H9 (cell line): ENCODE results near the gene LRP1. TPM values are rescaled to one million over a fixed set of nuclear protein-coding genes. Genes with fewer than 3 reads are reported as not detected.

Experiments used
- DNase-seq: peaks from one replicate; pipeline ENCODE4 v3.0.0-alpha.2; 2017
- H2AFZ ChIP-seq: one replicate; pipeline ENCODE4 v1.6.1; 2013; ENCODE audit warnings: mild to moderate bottlenecking, low read length, control low read depth, moderate library complexity
- H2AK5ac ChIP-seq: 2 replicates; pipeline ENCODE4 v1.6.1; 2013; ENCODE audit warnings: low read length, control low read depth, mixed read lengths; ENCODE audit not compliant: insufficient read length
- H2BK120ac ChIP-seq: one replicate; pipeline ENCODE4 v1.6.1; 2013; ENCODE audit warnings: low read depth, mild to moderate bottlenecking, low read length, control low read depth, inconsistent platforms; ENCODE audit not compliant: poor library complexity, severe bottlenecking
- H2BK12ac ChIP-seq: 2 replicates; pipeline ENCODE4 v1.6.1; 2013; ENCODE audit warnings: low read length, control low read depth, mixed read lengths, low read depth; ENCODE audit not compliant: insufficient read length
- H2BK15ac ChIP-seq: 2 replicates; pipeline ENCODE4 v1.6.1; 2013; ENCODE audit warnings: low read depth, low read length, control low read depth
- H2BK20ac ChIP-seq: one replicate; pipeline ENCODE4 v1.6.1; 2013; ENCODE audit warnings: low read depth, mild to moderate bottlenecking, low read length, control low read depth, inconsistent platforms; ENCODE audit not compliant: poor library complexity, severe bottlenecking
- H2BK5ac ChIP-seq: 2 replicates; pipeline ENCODE4 v1.6.1; 2013; ENCODE audit warnings: low read length, control low read depth, mixed read lengths; ENCODE audit not compliant: insufficient read length
- H3K14ac ChIP-seq: 2 replicates; pipeline ENCODE4 v1.6.1; 2013; ENCODE audit warnings: low read length, control low read depth; ENCODE audit not compliant: insufficient read depth
- H3K18ac ChIP-seq: 2 replicates; pipeline ENCODE4 v1.6.1; 2013; ENCODE audit warnings: low read depth, mild to moderate bottlenecking, mixed read lengths, low read length, control low read depth; ENCODE audit not compliant: insufficient read length
- H3K23ac ChIP-seq: 2 replicates; pipeline ENCODE4 v1.6.1; 2013; ENCODE audit warnings: low read length, control low read depth, mixed read lengths, low read depth; ENCODE audit not compliant: insufficient read length
- H3K23me2 ChIP-seq: 2 replicates; pipeline ENCODE4 v1.6.1; 2013; ENCODE audit warnings: low read depth, mild to moderate bottlenecking, mixed read lengths, low read length, control low read depth; ENCODE audit not compliant: insufficient read length, poor library complexity, severe bottlenecking
- H3K27ac ChIP-seq: 2 replicates; pipeline ENCODE4 v1.5.1; 2013; ENCODE audit warnings: low read length, control low read depth, mixed read lengths, low read depth; ENCODE audit not compliant: insufficient read length
- H3K27me3 ChIP-seq: 2 replicates; pipeline ENCODE4 v1.6.1; 2013; ENCODE audit warnings: low read length, control low read depth, inconsistent platforms; ENCODE audit not compliant: insufficient read depth
- H3K4ac ChIP-seq: 2 replicates; pipeline ENCODE4 v1.6.1; 2013; ENCODE audit warnings: low read depth, mild to moderate bottlenecking, control low read depth, inconsistent platforms, low read length, moderate library complexity
- H3K4me1 ChIP-seq: 2 replicates; pipeline ENCODE4 v1.6.1; 2013; ENCODE audit warnings: low read length, control low read depth, inconsistent platforms; ENCODE audit not compliant: insufficient read depth
- H3K4me2 ChIP-seq: 2 replicates; pipeline ENCODE4 v1.6.1; 2013; ENCODE audit warnings: low read length, control low read depth, mixed read lengths; ENCODE audit not compliant: insufficient read length, insufficient read depth
- H3K56ac ChIP-seq: 2 replicates; pipeline ENCODE4 v1.6.1; 2013; ENCODE audit warnings: low read depth, mild to moderate bottlenecking, mixed read lengths, low read length, control low read depth; ENCODE audit not compliant: insufficient read length
- H3K79me1 ChIP-seq: 2 replicates; pipeline ENCODE4 v1.6.1; 2013; ENCODE audit warnings: low read depth, mild to moderate bottlenecking, moderate library complexity, low read length, control low read depth, inconsistent platforms; ENCODE audit not compliant: insufficient read depth, poor library complexity, severe bottlenecking
- H3K79me2 ChIP-seq: 2 replicates; pipeline ENCODE4 v1.6.1; 2013; ENCODE audit warnings: low read length, control low read depth, inconsistent platforms; ENCODE audit not compliant: insufficient read depth
- H3K9ac ChIP-seq: 2 replicates; pipeline ENCODE4 v1.6.1; 2013; ENCODE audit warnings: low read length, control low read depth, mixed read lengths; ENCODE audit not compliant: insufficient read length; ENCODE audit errors: extremely low read depth
- H3K9me3 ChIP-seq: one replicate; pipeline ENCODE4 v1.6.1; 2013; ENCODE audit warnings: low read depth, low read length, inconsistent platforms; ENCODE audit not compliant: control insufficient read depth
- H3T11ph ChIP-seq: one replicate; pipeline ENCODE4 v1.6.1; 2013; ENCODE audit warnings: mild to moderate bottlenecking, low read length, control low read depth, inconsistent platforms
- H4K20me1 ChIP-seq: one replicate; pipeline ENCODE4 v1.6.1; 2013; ENCODE audit not compliant: control insufficient read depth, insufficient read length, insufficient read depth
- H4K5ac ChIP-seq: 2 replicates; pipeline ENCODE4 v1.6.1; 2013; ENCODE audit warnings: low read depth, mild to moderate bottlenecking, mixed read lengths, low read length, control low read depth; ENCODE audit not compliant: insufficient read length
- H4K8ac ChIP-seq: replicated peaks from 2 replicates; pipeline ENCODE4 v1.6.1; 2013; ENCODE audit warnings: low read length, control low read depth, mixed read lengths, low read depth; ENCODE audit not compliant: insufficient read length
- H4K91ac ChIP-seq: 2 replicates; pipeline ENCODE4 v1.6.1; 2013; ENCODE audit warnings: low read depth, mild to moderate bottlenecking, moderate library complexity, mixed read lengths, low read length, control low read depth; ENCODE audit not compliant: insufficient read length
- H3K27ac Mint-ChIP-seq, 3 experiments: 2 replicates in 2 of 3; 3 replicates in 1 of 3; pipeline ENCODE4 v1.8.0; 2020 to 2021; ENCODE audit warnings: mixed read lengths in 3 of 3, mild to moderate bottlenecking in 1 of 3, moderate library complexity in 1 of 3
- H3K27me3 Mint-ChIP-seq: 2 replicates; pipeline ENCODE4 v1.8.0; 2021; ENCODE audit warnings: low read depth, mild to moderate bottlenecking, moderate library complexity, mixed read lengths
- H3K36me3 Mint-ChIP-seq, 3 experiments: 2 replicates in 2 of 3; 3 replicates in 1 of 3; pipeline ENCODE4 v1.8.0; 2020 to 2021; ENCODE audit warnings: low read depth in 3 of 3, mixed read lengths in 3 of 3; ENCODE audit not compliant: insufficient read depth in 1 of 3
- H3K4me1 Mint-ChIP-seq, 2 experiments: 2 replicates each; pipeline ENCODE4 v1.8.0; 2020; ENCODE audit warnings: mixed read lengths in 2 of 2
- H3K4me3 Mint-ChIP-seq, 2 experiments: 2 replicates in 1 of 2; 3 replicates in 1 of 2; pipeline ENCODE4 v1.8.0; 2020 to 2021; ENCODE audit warnings: mild to moderate bottlenecking in 2 of 2, mixed read lengths in 2 of 2, moderate library complexity in 1 of 2
- H3K9me3 Mint-ChIP-seq, 2 experiments: 2 replicates in 1 of 2; 3 replicates in 1 of 2; pipeline ENCODE4 v1.8.0; 2020; ENCODE audit warnings: mild to moderate bottlenecking in 2 of 2, mixed read lengths in 2 of 2, moderate library complexity in 1 of 2
- CTCF ChIP-seq: fragments of 200-600 bp; sonication (generic); conservative IDR thresholded peaks from 3 replicates; pipeline ENCODE4 v1.8.0; 2021; ENCODE audit warnings: antibody characterized with exemption, mild to moderate bottlenecking
- WGBS: extraction: QIAGEN DNeasy Blood & Tissue Kit; methylation state at CpG from one replicate; pipeline ENCODE4 v1.1.7; 2013; ENCODE audit warnings: missing lambda C conversion rate, low lambda C conversion rate, mixed read lengths; ENCODE audit not compliant: insufficient read length; ENCODE audit errors: extremely low coverage; 5-methylcytosine and 5-hydroxymethylcytosine counted together
- total RNA-seq: library from RNA; stranded (reverse); gene quantifications from 2 replicates; pipeline ENCODE4 v1.2.1, GENCODE V29; 2021

The LRP1 gene
- total RNA-seq, 1 experiment from 2014 or later, result 115 TPM

- Histone ChIP-seq H2BK20ac (no peak overlapping the region), H2AK5ac (no peak overlapping the region), H2BK120ac (no peak overlapping the region), H3K9ac (no peak overlapping the region), H3K27ac (no peak overlapping the region), H4K8ac (no peak overlapping the region), H3K79me2 (no peaks in the 10 kb centered on the region), H3K4me1 (no peaks in the 10 kb centered on the region), H2BK5ac (no peak overlapping the region), H3K4ac (no peak overlapping the region), H4K91ac (no peak overlapping the region), H3K23me2 (no peaks in the 10 kb centered on the region), H3T11ph (no peak overlapping the region), H3K79me1 (no peaks in the 10 kb centered on the region), H2BK15ac (no peak overlapping the region), H3K4me2 (no peak overlapping the region), H3K27me3 (no peaks in the 10 kb centered on the region), H3K18ac (no peak overlapping the region), H2BK12ac (no peak overlapping the region), H3K14ac (no peak overlapping the region), H4K20me1 (peaks cover 2% of the 10 kb centered on the region), H3K56ac (no peak overlapping the region), H3K9me3 (no peaks in the 10 kb centered on the region), H2AFZ (no peak overlapping the region), H4K5ac (no peak overlapping the region), H3K23ac (no peak overlapping the region)
- Mint-ChIP-seq H3K27ac (no peak overlapping the region), H3K36me3 (peaks cover 57 to 95% (median 93%) of the 10 kb centered on the region in 3 experiments; a peak in 6 of 7 replicates), H3K4me3 (no peak overlapping the region), H3K27me3 (no peaks in the 10 kb centered on the region; the same call in 1 of the 2 replicates), H3K4me1 (no peaks in the 10 kb centered on the region), H3K9me3 (no peaks in the 10 kb centered on the region)
- no CpG with 5 or more reads among the region's 14 CpGs for WGBS
- DNase-seq, result no peak
- no peak for TF ChIP-seq CTCF
Measured at GRCh38 chr12:57160741-57161140, 32.5 kb downstream of the LRP1 start.
